GM19025 (cell line): ENCODE measurements around the gene CD300LB.
"Not testable (repeated sequence)": the region's sequence is repeated elsewhere in the genome, so short reads cannot be mapped to it uniquely, and the experiment has no call there.

Experiments
- ATAC-seq: cut with Tn5 transposase; IDR thresholded peaks from one replicate; pipeline ENCODE4 v1.9.1; 2021; ENCODE audit warnings: mild to moderate bottlenecking, low read depth, moderate library complexity; ENCODE audit not compliant: unreplicated experiment

CD300LB gene

DNA sequence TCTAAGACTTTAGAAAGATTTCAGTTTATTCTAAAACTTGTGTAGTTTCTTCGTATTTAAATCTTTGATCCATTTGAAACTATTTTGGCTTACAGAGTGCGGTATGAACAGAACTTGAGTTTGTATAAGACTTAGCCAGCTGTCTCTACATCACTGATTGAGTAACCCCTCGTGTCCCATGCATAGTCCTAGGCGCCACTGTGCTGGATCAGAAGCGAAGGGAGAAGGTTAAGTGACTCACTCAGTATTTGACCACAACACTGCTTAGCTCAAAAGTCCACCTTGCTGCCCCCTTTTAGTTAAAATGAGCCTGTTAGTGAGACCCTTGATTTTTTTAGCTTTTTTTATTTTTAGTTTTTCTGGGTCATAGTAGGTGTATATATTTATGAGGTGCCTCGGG, 28.4 kb downstream of the CD300LB start:
- ATAC-seq: no peak

DNA sequence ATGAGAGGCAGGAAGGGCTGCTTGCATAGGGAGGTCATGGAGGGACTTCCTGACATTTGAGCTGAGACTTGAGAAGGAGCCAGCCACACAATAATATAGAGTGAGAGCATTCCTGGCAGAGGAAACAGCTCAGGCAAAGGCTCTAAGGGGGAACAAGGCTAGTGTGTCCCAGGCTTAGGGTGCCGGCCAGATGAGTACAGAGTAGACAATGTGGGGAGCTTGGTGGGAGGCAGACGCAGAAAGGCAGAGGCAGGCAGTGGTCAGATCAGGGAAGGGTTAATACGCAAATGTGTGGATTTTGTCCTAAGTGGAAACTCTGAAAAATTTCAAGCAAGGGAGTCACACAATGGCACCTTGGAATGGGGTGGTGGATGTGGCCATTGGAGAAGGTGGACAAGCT, 31.3 kb downstream of the CD300LB start:
- ATAC-seq: no peak

- ATAC-seq: no peak
Observed at GRCh38 chr17:74497471-74497870, 33.8 kb downstream of the CD300LB start.

DNA sequence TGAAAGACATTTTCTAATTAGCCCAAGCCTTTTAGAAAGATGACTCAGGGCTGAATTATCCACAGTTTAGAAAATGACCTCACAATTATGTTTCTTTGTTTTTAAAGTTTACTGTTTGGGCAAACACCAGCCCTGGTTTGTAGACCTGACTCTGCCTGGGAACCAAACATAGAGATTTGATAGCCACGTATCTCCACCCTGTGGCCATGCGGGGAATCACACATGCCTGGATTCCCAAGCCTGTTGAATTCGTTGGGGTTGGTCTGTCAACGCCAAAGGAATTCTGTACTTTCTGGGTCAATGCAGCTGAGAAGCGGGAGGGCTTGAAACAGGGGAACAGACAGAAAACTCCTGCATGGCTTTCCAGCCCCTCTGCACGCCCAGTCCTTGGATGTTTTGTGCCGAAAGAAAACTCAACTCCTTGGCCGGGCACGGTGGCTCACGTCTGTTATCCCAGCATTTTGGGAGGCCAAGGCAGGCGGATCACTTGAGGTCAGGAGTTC, 37.9 kb downstream of the CD300LB start:
- no peak for ATAC-seq

DNA sequence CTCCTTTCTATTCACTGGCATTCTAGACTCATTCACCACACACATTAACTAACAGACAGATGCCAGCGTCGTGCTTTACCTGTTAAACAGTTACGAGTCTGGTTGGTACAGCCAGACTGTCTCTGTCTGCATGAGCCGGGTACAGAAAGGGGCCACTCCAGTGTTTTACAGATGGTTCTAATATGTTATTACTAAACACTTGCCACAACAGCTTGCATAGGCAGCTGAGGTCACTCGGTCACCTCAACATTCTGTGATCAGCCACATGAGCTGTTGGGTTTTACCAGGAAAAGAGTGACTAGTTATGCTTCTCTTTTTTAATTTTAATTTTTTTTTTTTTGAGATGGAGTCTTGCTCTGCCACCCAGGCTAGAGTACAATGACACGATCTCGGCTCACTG, 39.6 kb downstream of the CD300LB start:
- no peak for ATAC-seq

- ATAC-seq: no peak
Observed at GRCh38 chr17:74490716-74491115, 40.6 kb downstream of the CD300LB start.

- not testable (repeated sequence) for ATAC-seq
Observed at GRCh38 chr17:74488276-74488675, 43.0 kb downstream of the CD300LB start.

- no peak for ATAC-seq
Observed at GRCh38 chr17:74485841-74486240, 45.4 kb downstream of the CD300LB start.

DNA sequence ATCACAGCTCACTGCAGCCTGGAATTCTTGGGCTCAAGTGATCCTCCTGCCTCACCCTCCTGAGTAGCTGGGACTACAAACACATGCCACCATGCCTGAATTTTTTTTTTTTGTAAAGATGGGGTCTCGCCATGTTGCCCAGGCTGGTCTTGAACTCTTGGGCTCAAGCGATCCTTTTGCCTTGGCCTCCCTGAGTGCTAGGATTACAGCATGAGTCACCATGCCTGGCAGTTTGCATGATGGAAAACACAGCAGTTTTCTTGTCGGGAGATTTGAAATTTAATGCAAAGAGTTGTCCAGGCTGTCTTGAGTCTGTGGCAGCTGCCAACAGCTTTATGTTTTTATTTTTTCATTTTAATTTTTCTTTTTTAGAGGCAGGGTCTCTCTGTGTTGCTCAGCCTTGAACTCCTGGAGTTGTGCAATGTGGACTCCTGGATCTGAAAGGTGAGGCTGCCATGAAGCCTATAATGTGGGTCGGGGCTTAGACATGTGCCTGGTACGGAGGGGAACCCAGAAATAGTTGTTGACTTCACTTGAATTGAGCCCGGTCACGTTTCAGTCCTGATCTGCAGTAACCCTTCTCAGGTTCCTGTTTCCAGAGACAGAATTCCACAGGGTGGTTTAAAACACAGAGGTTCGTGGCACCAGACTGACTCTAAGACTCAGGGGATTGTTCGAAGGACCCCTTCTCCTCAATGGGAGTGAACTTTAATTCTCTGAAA, 46.1 kb downstream of the CD300LB start:
- ATAC-seq: no peak

DNA sequence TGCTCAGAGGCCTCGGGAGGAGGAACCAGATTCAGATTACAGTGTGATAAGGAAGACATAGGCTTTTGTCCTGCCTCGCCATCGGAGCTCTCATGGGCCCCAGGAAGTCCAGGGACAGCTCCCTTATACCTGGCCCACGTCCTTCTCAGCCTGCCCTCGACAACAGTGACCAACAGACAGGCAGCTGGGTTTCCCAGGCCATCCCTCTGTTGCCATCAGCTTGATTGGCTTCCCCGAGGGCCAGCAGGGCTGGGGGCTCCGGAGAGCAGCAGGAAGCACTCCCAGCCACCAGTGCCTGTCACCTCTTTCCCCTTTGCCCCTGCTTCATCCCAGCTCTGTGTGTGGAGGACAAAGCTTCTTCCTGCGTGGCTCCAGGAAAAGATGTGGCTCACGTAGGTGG, 47.2 kb downstream of the CD300LB start:
- no peak for ATAC-seq

DNA sequence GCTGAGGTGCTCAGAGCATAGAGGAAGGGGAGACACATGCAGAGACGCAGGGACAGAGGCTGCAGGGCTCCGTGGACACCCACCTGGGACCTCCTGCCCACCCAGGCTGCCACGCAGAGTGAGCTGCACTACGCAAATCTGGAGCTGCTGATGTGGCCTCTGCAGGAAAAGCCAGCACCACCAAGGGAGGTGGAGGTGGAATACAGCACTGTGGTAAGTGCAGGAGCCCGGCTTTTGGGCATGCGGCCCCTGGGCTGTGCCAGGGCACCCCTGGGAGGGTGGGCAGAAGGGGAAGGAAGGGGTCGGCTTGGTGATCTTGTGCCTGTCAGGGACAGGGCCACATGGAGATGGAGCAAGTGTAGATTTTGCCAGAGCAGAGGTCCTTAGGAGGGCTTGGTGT, 49.7 kb downstream of the CD300LB start:
- ATAC-seq: no peak

DNA sequence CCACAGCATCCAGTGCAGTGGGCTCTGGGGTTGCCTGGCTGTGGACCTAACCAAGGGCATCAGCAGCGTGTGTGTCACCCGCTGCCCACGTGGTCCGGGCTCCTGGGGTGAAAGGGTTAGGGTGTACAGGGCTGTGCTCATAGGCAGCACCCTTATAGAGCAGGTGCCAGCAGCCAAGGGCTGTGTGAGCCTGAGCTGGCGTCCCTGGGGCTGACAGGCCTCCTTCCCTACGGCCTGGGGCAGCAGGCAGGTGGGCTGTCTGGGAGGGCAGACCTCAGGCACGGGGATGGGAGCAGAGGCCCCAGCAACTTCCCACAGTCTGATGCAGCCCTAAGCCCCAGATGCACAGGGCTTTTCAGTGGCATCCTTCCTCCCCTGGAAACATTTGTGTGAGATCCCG, 51.0 kb downstream of the CD300LB start:
- no peak for ATAC-seq

DNA sequence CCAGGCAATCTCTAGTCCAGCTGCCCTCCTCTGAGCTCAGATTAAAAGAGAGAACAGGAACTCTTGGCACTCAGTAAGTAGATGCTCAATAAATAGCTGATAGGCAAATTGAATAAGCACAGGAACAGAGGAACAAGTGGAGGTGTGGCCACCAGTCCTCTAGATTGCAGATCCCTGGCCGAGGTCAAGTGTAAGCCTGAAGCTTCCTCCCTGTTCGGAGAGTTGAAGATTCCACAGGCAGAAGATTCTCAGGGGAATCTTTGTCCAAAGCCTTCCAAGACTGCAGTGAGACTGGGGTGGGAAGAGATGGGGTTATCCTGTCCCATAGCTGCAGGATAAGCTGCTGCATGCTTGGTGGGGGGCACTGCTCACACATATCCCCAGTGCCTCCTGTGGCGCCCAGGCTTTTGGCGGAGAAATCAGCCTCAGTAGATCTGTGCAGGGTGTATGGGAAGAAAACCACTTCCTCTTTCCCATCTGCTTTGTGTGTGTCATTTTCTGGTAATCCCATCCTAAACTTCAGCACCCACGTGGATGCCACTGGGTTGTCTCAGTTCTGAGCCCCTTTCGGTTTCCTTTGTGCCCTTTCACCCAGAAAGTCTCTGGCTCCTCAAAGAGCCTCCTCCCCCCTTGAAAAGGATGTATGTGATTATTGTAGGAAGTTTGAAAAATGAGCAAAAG, 52.7 kb downstream of the CD300LB start:
- no peak for ATAC-seq

GRCh38 chr17:74477411-74477810, 53.9 kb downstream of the CD300LB start:
- ATAC-seq: no peak

DNA sequence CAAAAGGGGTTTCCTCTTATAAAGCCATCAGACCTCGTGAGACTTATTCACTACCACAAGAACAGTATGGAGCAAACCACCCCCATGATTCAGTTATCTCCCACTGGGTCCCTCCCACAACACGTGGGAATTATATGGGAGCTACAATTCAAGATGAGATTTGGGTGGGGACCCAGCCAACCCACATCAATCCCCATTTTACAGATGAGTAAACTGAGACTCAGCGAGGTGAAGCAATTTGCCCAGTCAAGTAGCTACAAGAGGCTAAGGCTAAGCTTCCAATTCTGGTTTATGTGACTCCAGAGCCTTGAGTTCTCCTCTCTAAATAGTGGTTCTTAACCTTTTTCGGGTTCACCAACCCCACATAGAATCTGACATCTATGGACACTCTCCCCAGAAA, 56.1 kb downstream of the CD300LB start:
- ATAC-seq: no peak

- ATAC-seq: no peak
Observed at GRCh38 chr17:74474043-74474792, 57.1 kb downstream of the CD300LB start.

DNA sequence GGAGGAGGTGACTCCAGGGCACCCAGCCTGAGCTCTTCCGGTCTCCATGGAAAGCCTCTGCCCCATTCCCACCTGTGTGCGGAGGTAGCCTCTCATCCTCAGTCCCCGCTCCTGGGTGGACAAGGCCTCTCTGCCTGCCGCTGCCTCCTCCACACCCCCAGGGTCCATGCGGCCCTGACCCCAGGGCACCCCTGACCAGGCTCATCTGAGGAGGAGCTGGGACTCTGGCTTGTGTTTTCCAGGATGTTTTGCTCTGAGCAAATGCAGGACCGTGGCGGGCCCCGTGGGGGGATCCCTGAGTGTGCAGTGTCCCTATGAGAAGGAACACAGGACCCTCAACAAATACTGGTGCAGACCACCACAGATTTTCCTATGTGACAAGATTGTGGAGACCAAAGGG, 58.0 kb downstream of the CD300LB start:
- ATAC-seq: no peak

GRCh38 chr17:74472890-74473289, 58.4 kb downstream of the CD300LB start:
- ATAC-seq: no peak

- ATAC-seq: no peak
Observed at GRCh38 chr17:74471341-74471740, 59.9 kb downstream of the CD300LB start.
